SU-DHL-6 (cell line): ENCODE data around the gene PGM2.

Experiments used
- CTCF ChIP-seq: fragments of 200-600 bp; sonication (generic); IDR thresholded peaks from one replicate; pipeline ENCODE4 v1.5.1; 2017; ENCODE audit warnings: antibody characterized with exemption, mild to moderate bottlenecking, low read length, moderate library complexity; ENCODE audit not compliant: insufficient read depth, poor library complexity, severe bottlenecking
- EZH2phosphoT487 ChIP-seq: fragments of 200-600 bp; sonication (generic), shearing (Covaris generic); conservative IDR thresholded peaks from 2 replicates; pipeline ENCODE4 v1.6.1; 2018; ENCODE audit warnings: mild to moderate bottlenecking, antibody characterized with exemption, low read length, moderate library complexity, mixed read lengths

- TF ChIP-seq CTCF (no peak), EZH2phosphoT487 (no peak)
Measured at GRCh38 chr4:37798616-37799015, 27.9 kb upstream of the PGM2 start.
